ENCODE measurements around the gene TEX54.

DNA sequence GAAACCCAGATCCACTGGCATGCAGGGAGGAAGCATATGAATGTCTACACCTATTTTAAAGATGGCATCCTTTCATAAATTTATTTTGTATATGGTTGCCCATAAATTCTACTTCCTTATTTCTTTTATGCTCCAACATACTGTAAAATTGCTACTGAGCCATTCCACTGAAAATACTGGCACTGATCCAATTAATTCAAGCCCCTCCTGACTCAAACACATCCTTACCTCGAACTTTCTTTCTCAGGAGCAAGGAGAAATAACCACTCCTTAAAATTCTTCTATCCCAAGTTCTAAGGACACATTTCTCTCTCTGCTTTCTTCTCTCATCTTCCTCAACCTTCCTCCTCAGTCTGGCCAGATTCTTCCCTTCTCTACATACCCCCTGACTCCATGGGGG lies 21.9 kb downstream of the TEX54 start:
- TF ChIP-seq, protein P1, sequence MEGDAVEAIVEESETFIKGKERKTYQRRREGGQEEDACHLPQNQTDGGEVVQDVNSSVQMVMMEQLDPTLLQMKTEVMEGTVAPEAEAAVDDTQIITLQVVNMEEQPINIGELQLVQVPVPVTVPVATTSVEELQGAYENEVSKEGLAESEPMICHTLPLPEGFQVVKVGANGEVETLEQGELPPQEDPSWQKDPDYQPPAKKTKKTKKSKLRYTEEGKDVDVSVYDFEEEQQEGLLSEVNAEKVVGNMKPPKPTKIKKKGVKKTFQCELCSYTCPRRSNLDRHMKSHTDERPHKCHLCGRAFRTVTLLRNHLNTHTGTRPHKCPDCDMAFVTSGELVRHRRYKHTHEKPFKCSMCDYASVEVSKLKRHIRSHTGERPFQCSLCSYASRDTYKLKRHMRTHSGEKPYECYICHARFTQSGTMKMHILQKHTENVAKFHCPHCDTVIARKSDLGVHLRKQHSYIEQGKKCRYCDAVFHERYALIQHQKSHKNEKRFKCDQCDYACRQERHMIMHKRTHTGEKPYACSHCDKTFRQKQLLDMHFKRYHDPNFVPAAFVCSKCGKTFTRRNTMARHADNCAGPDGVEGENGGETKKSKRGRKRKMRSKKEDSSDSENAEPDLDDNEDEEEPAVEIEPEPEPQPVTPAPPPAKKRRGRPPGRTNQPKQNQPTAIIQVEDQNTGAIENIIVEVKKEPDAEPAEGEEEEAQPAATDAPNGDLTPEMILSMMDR (conservative IDR thresholded peaks at IDR 0.05 in 1 of 2, IDR thresholded peaks at IDR 0.05 in 1 of 2; ENCODE audit: low read depth in 1 of 2, low read length in 2 of 2) = no peak
- TF ChIP-seq EZH2 (IDR thresholded peaks at IDR 0.05; ENCODE audit: low read length, missing control alignments) = no peak

Measured in fibroblast of lung (primary cell).